ENCODE measurements around the gene CPLANE1. TPM values are rescaled to one million over a fixed set of nuclear protein-coding genes. Genes with fewer than 3 reads are reported as not detected.

CPLANE1 gene
- total RNA-seq, 1 donor from 2014 or later: 23.1 TPM

GRCh38 chr5:37060030-37060429 lies 189.1 kb downstream of the CPLANE1 start:
- no peak overlapping the region for H3K4me3 Mint-ChIP-seq
- no peaks in the 10 kb centered on the region for H3K9me3 Mint-ChIP-seq
- H3K27ac Mint-ChIP-seq: no peak overlapping the region

GRCh38 chr5:37056762-37057161 lies 192.4 kb downstream of the CPLANE1 start:
- TF ChIP-seq CTCF (conservative IDR thresholded peaks at IDR 0.05): no peak
- Mint-ChIP-seq H3K27ac (no peak overlapping the region), H3K4me1 (ENCODE audit: unreplicated experiment) (no peaks in the 10 kb centered on the region), H3K9me3 (no peaks in the 10 kb centered on the region), H3K4me3 (no peak overlapping the region), H3K36me3 (peaks cover 37% of the 10 kb centered on the region), H3K27me3 (no peaks in the 10 kb centered on the region)
- DNase-seq (ENCODE audit: extremely low spot score, unreplicated experiment): no peak

More at GRCh38 chr5:37060030-37060429, 189.1 kb downstream of the CPLANE1 start:
- Mint-ChIP-seq H3K27me3 (no peaks in the 10 kb centered on the region), H3K4me1 (ENCODE audit: unreplicated experiment) (no peaks in the 10 kb centered on the region), H3K36me3 (peaks cover 40% of the 10 kb centered on the region)
- DNase-seq (ENCODE audit: extremely low spot score, unreplicated experiment): no peak
- TF ChIP-seq CTCF (conservative IDR thresholded peaks at IDR 0.05): no peak

Other genes starting within 250 kb of the CPLANE1 start
- 31.4 and 46.1 TPM in 2 replicates for gene NUP155, start 121.7 kb upstream of the CPLANE1 start, total RNA-seq (ENCODE audit: low replicate concordance)
- 33.4 and 50.2 TPM in 2 replicates for gene WDR70, start 129.9 kb upstream of the CPLANE1 start, total RNA-seq (ENCODE audit: low replicate concordance)

Measured in type B pancreatic cell (in vitro differentiated cells).